SK-MEL-5 (cell line): ENCODE measurements around the gene P2RY8. TPM values are rescaled to one million over a fixed set of nuclear protein-coding genes. Genes with fewer than 3 reads are reported as not detected.
"Not testable (repeated sequence)": the region's sequence is repeated elsewhere in the genome, so short reads cannot be mapped to it uniquely, and the experiment has no call there.

ENCODE experiments used
- DNase-seq: peaks from one replicate; pipeline ENCODE4 v3.0.0-alpha.2; 2016; ENCODE audit warnings: low read depth, low spot score
- in situ Hi-C: cut with HindIII; loops from 2 replicates; pipeline ENCODE4 v1.10.0; 2016; ENCODE audit warnings: low sequenced_read_pairs, high pct_unique_total_duplicates, low pct_unique_long_range_greater_than_20kb
- total RNA-seq: library from RNA; depleted of rRNA; stranded (reverse); fragments of >200 nt; shearing (Covaris generic); gene quantifications from 2 replicates; pipeline ENCODE4 v1.2.3, GENCODE V29; 2014

P2RY8 gene
- total RNA-seq, 1 experiment from 2014 or later, result not detected

GRCh38 chrX:1527457-1527856, 9.5 kb downstream of the P2RY8 start:
- in situ Hi-C loops, result no loop called here
- no peak for DNase-seq

- no peak for DNase-seq
- in situ Hi-C loops, result no loop called here
Observed at GRCh38 chrX:1526565-1526964, 10.4 kb downstream of the P2RY8 start.

DNA sequence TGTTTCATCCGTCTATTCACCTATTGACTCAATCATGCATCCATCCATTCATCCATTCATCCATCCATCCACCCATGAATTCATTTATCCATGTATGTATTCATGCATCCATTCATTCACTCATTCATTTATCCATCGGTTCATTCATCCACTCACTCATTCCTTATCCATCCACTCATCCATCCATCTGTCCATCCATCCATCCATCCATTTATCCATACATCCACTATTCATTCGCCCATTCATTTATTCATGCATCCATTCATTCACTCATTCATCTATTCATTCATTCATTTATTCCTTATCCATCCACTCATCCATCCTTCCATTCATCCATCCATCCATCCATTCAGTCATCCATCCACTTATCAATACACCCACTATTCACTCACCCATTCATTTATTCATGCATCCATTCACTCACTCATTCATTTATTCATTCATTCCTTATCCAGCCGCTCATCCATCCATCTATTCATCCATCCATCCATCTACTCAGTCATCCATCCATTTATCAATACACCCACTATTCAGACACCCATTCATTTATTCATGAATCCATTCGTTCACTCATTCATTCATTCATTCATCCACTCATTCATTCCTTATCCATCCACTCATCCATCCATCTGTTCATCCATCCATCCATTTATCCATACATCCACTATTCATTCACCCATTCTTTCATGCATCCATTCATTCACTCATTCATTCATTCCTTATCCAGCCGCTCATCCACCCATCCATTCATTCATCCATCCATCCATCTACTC, 11.2 kb downstream of the P2RY8 start:
- in situ Hi-C loops, result no loop called here
- DNase-seq, result no peak

DNA sequence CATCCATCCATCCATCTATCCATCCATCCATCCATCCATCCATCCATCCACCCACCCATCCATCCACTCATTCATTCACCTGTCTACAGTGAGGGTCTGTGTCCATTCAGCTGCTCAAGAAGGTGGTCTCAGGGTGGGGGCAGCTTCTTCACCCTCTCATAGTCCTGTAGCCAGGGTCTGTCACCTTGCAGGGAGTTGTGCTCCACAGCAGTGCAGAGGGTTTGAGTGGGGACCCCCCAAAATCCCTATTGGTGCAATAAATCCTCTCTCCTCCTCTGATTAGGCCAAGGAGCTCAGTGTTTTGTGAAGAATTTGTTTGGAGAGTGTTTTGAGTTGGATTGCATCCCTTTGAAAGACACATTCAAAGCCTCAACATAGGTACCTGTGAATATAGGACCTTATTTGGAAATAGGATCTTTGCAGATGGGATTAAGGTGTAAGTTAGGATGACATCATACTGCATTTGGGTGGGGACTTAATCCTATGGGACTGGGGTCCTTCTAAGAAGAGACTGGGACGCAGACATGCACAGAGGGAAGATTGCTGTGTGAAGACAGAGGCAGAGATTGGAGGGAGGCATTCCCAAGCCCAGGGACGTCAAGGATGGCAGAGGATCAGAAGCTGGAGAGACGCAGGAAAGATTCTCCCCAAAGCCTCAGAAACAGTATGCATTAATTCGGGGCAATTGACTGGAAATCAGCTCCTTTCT, 12.0 kb downstream of the P2RY8 start:
- in situ Hi-C loops, result no loop called here
- DNase-seq, result no peak

DNA sequence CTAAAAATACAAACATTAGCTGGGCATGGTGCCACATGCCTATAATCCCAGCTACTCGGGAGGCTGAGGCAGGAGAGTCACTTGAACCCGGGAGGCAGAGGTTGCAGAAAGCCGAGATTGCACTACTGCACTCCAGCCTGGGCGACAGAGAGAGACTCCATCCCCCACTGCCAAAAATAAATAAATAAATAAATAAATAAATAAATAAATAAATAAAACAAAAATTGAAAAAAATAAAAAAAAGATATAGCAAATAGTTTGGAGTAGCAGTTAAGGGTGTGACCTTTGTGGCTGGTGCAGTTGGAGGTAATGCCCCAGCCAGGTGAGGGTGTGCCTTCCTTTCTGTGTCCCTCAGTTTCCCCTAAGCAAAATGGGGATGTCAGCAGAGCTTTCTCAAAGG, 14.1 kb downstream of the P2RY8 start:
- in situ Hi-C loops, DNase-seq: not testable (repeated sequence)

DNA sequence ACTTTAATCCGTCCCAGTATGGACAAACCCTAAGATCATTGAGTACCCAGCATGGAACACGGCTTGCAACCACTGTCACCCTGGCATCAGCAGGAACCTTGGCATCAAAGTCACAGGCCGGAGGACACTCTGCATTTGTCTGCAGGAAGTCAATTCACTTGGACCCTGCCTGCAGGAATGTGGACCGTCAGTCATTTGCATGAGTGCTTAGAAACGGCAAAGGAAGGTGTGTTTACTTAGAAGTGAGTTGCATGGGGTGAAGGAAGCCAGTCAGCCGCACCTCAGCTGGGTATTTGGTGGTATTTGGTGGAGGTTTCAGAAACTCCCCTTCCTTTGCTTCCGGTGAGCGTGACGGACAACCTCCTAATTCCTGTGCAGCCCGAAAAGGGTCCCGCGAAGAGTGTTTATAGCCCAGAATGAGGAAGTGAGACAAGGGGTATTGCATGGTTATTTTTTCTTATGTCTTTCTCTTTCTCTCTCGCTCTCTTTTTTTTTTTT, 15.5 kb downstream of the P2RY8 start:
- no peak for DNase-seq
- in situ Hi-C loops, result no loop called here

DNA sequence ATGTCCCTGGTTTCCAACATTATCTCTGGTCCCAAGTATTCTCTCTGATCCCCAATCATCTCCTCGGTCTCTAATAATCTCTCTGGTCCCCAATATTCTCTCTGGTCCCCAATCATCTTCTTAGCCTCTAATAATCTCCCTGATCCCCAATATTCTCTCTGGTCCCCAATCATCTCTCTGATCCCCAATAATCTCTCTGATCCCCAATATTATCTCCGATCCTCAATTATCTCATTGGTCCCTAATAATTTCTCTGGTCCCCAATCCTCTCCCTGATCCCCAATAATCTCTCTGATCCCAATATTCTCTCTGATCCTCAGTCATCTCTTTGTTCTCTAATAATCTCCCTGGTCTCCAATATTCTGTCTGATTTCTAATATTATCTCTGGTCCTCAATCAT, 16.6 kb downstream of the P2RY8 start:
- in situ Hi-C loops, result no loop called here
- DNase-seq, result no peak

GRCh38 chrX:1519022-1519497, 17.9 kb downstream of the P2RY8 start:
- no peak for DNase-seq
- in situ Hi-C loops, result no loop called here

- in situ Hi-C loops, result no loop called here
- DNase-seq, result no peak
Observed at GRCh38 chrX:1518512-1518911, 18.5 kb downstream of the P2RY8 start.

DNA sequence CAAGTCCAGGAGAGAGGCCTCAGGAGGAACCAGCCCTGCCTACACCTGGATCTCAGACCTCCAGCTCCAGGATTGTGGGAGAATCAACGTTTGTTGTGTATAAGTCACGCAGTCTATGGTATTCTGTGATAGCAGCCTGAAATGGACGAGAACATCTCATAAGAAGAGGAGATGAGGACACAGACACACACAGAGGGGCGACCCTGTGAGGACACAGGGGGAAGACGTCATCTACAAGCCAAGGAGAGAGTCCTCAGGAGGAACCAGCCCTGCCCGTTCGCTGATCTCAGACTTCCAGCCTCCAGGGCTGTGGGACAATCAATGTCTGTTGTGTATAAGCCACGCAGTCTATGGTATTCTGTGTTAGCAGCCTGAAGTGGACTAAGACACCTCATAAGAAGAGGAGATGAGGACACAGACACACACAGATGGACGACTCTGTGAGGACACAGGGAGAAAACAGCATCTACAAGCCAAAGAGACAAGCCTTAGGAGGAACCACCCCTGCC, 20.3 kb downstream of the P2RY8 start:
- in situ Hi-C loops, result no loop called here
- DNase-seq, result no peak

DNA sequence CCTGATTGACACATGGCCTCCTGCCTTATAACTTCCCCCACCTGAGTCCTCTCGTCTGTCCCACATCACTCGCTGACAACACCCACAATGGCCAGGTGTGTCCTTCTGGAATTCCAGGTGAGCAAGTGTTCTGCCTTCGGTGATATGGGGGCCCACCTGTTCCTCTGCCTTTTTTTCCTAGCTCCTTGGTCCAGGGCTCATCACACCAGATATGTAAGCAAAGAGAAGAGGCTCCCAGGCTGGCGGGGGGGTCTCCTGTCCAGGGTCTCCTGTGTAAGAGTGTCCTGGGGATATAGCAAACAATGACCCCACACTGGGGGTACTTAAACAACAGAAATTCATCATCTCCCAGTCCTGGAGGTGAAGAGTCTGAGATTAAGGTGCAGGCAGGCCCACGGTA, 25.2 kb downstream of the P2RY8 start:
- in situ Hi-C loops, result no loop called here
- DNase-seq, result no peak

GRCh38 chrX:1511150-1511549, 25.8 kb downstream of the P2RY8 start:
- no peak for DNase-seq
- in situ Hi-C loops, result no loop called here

DNA sequence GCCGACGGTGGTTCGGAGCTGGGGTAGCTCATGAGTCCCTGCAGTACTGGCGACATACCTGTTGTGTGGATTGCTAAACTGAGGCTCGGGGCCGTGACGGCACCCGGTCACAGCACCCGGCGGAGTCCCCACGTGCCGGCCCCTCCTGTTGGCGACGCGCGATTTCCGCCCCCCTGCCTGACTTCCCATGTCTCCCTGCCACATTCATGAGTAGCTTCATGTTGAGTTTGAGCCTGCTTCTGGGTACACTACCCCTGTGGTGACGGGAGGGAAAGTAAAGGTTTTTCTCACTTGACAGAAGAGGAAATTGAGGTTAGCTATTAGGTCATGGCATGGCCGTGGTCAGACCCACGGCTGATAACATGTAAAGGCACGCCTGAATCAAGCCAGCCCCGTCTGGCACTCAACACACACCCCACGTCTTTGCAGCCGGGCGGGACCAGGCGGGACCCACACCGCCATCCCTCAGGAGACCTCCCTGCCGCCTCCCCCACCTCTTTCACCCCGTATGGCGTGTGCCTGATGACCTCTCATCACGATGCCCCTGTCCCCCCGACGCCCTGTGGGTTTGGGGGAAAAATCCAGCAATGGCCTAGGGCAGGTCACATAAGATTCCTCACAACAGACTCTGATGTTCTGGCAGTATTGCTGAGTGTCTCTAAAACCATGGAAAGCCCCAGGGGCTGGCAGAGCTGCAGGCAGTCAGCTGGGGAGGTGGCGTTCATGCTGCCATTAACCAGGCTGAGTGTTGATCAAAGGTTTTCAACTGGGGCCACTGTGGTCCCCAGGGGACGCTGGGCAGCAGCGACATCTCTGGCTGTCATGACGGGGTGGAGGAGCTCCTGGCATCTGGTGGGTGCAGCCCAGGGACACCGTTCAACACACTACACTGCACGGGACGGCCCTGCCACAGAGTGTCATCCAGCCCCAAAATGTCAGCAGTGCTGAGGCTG, 29.2 kb downstream of the P2RY8 start:
- in situ Hi-C loops, result no loop called here
- no peak for DNase-seq

DNA sequence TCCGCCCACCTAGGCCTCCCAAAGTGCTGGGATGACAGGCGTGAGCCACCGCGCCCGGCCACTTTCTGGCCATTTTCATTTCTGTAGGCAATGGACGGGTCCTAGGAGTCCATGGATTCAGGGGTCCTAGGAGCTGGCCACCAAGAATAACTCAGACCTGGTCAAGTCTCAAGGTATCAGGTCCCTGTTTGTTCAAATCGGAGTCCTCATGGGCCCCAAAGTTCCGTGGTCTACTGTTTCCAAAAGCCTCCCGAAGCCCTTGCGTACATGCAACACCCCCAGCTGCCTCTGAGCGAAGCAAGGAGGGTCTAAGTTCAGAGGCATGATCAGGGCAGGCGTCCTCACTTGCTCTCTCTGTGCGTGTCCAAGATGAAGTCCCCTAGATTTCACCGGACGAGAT, 30.1 kb downstream of the P2RY8 start:
- no peak for DNase-seq
- in situ Hi-C loops, result no loop called here

- in situ Hi-C loops, result no loop called here
- DNase-seq, result no peak
Observed at GRCh38 chrX:1502853-1503252, 34.1 kb downstream of the P2RY8 start.

GRCh38 chrX:1502241-1502640, 34.7 kb downstream of the P2RY8 start:
- no peak for DNase-seq
- in situ Hi-C loops, result no loop called here

DNA sequence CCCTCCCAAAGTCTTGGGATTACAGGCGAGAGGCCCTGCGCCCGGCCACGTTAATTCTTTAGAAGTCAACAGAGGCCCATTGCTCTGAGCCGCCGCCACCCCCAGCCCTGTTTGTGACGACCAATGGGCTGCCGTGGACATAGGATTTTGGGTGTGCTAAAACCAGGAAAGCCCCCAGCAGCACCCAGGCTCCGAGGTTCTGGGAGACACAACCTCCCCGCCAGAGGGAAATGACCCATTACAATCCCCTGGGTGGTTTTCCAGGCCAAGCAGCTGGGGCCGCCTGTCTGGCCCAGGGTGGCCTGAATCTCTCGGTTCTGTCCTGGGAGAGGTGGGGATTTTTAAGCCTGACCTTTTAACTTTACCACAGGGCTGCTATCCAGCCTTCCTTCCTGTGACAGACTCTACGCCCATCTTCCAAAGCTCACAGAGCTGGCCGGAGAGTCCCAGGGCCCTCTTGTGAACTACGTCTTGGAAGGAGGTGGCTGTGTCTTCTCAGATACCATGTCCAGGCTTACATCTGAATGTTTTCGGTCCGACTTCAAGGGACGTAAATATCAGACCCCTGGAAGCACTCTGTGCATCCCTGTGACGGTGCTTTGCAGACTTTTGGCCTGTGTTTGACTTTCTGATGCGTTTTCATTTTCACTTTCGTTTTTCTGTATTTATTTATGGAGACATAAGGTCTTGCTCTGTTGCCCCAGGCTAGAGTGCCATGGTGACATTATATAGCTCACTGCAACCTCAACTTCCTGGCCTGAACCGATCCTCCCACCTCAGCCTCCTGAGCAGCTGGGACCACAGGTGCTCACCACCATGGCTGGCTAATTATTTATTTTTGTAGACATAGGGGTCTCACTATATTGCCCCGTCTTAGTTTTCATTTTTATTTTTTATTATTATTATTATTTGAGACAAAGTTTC, 36.0 kb downstream of the P2RY8 start:
- in situ Hi-C loops, result no loop called here
- DNase-seq, result no peak
